Femur (tissue), 1 donor: Measurements from ENCODE around the gene AMOTL2.

Experiments
- DNase-seq: peaks from one replicate; pipeline ENCODE4 v3.0.0-alpha.2; 2017

AMOTL2 gene

DNA sequence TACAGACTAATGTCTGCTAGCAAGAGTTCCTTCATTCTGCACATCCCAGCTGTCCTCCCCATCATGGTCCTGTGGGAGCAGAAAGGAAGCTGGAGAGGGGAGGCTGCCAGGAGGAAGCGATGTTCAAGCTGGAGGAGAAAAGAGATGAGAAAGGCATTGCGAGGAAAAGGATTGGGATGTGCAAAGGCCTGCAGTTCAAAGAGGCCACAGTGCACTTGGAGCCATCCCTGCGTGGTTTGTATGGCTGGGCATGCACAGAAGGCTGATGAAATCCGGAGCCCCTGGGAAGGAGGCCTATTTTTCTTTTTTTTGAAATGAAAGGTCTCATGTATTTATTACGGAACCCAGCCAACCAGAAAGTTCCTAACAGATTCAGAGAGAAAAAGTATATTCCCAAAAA, 22.8 kb downstream of the AMOTL2 start:
- no peak for DNase-seq

DNA sequence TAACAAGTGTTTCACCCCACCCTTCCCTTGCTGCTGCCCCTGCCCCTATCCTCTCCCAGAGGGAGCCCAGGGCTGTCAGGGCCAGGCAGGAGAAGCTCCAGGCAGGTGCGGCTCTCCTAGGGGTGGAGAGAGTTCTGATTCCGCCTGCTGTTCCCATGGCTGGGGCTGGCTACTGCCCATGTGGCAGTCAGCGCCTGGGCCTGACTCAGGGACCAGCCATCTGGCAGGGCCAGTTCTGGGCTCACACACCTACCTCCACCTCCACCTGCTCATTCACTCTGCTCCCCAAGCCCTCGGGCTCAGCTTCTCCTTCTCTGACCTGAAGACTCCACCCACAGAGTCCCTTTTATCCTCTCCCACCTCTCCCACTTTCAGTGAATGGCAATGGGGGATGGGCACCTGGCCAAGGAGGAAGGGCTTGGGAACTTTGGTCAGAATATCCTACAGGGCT, 23.4 kb downstream of the AMOTL2 start:
- no peak for DNase-seq

DNA sequence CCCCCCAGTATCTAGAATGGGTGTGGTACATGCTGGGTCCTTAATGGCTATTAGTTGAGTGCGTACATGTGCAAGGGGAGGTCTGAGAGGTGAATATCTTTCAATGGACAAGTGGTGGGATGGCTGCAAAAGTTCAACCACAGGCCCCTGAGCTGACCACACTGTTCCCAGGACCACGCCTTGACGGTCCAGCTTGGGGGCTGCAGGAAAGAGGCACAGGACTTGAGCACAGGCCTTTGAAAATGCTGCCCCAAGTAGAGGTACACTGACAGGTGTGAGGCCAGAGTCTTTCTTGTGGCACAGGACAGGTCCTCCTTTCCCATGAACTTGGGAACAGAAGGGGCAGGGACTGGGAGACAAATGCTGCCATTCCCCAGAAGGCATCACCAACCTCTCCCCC, 24.0 kb downstream of the AMOTL2 start:
- DNase-seq: no peak

DNA sequence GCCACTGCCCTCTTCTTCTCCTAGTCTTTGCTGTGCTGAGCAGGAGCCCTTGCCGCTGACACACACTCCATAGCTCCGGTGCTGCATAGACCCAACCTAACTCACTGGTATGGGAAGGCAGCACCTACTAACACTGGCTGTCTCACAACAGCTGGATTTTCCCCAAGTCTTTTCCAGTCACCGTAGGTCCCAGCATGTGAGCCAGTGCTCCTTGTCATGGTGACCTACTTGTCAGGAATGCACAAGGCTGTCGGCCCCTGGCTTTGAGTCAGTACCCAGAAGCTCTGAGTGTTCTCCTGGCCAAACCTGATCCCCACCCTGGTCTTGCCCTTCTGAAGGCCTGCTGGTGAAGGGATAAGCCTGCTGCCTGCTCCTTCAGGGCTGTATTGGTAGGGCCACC, 25.7 kb downstream of the AMOTL2 start:
- DNase-seq: no peak

DNA sequence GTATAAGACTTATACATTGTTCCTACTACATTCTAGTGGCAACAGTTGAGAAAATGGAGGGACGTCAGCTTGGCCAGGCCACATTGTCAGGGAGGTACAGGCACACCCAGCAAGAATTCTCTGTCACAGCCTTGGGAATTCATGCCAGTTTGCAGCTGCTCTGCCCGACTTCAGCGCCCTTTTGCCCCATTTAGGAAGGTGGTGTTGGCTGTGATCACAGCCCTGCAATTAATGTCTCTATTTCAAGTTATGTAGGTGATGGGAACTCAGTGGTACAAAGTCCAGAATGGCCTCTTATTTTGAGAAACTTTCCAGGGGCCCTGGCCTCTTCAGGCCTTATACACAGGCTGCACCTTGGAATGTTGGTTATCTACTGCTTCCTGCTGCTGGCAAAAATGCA, 26.7 kb downstream of the AMOTL2 start:
- DNase-seq: no peak

DNA sequence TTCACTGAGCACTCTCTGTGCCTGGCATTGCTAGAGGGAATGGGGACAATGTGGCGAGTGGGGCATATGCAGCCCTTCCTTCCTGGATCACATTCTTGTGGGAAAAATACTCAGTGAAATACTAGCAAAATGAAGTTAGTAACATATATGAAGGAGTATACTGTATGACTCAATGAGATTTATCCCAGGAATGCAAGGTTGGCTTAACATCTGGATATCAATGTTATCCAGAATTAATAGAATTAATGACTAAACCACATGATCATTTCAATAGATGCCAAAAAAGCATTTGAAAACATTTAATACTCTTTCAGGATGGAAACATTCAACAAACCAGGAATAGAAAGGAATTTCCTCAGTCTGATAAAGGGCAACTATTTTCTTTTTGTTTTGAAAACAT, 27.5 kb downstream of the AMOTL2 start:
- DNase-seq: no peak

DNA sequence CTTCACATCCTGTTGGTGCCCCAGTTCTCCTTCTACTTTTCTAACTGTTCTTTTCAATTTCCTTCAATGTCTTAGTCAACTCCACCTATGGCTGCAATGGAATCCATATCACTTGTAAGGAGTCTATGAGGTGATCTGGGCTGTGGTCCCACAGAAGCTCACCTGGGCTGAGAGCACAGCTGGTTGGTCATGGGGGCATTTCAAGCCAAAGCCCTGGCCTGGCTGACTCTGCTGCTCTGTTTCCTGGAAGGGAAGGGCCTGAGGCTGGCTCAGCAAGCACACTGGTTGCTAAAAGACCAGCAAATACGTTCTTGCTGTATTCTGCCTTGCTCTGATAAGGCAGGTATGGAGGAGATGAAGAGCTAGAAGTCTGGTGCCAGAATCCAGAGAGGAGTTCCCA, 29.0 kb downstream of the AMOTL2 start:
- no peak for DNase-seq

DNA sequence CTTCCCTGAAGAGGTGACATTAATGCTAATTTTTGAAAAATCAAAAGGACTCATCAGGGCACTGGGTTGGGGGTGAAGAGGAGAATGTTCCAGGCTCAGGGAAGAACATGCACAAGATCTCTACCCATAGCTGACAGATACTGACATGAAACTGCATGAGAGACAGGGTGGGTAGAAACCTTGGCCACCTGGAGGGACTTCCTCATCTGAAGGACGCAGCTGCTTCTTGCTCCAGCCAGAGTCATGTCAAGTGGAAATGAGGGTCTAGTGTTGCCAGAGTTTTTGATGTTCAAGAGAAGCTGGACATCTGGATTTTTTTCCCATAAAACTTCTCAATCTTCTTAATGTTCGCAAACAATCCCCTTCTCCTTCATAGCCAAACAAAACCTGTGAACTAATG, 29.7 kb downstream of the AMOTL2 start:
- peak; percentile 13 for DNase-seq

DNA sequence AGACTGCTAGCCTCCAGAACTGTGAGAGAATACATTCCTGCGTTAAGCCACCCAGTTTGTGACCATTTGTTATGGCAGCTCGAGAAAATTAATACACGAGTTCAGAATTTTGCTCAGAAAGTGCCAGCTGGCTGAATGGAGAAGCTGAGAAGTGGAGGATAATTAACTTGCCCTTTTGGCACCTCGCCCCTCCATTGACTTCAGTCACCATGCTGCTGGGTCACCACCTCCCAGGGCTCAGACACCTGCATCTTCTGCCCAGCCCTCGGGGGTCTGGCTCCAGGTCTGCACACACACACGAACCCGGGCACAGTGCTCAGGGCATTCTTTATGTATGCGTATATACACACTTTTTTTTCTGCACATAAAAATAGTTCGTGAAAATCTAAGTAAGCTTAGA, 32.0 kb downstream of the AMOTL2 start:
- no peak for DNase-seq

DNA sequence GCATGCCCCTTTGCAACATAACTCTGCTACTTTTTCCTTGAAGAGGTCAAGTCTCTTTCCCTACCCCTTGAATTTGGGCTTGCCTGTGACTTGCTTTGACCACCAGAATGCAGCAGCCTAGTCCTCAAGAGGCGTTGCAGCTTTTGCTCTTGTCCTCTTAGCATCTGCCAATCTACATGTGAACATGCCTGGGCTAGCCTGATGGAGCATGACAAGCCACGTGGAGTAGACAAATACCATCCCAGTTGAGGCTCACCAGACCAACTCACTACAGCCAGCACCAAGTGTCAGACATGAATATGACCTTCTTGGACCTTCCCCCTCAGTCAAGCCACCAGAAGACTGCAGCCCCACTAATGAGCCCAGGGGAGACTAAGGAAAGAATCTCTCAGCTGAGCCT, 32.9 kb downstream of the AMOTL2 start:
- no peak for DNase-seq

DNA sequence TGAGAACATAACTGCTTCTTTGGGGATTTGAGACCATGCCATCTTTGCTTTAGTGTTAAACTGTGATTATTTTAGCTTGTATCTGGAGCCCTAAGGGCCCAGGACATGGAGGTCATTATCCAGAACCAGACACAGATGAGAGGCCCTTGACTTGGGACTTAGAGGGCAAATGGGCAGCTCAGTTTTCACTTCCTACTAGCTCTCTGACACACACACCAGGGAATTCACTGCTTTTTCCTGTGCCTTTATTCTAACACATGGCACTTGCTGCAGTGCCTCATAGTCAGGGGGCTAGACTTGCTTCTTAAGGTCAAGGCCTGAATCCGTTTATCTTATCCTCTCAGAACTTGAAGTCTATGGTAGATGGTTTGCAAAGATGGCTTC, 33.3 kb downstream of the AMOTL2 start:
- DNase-seq: no peak

DNA sequence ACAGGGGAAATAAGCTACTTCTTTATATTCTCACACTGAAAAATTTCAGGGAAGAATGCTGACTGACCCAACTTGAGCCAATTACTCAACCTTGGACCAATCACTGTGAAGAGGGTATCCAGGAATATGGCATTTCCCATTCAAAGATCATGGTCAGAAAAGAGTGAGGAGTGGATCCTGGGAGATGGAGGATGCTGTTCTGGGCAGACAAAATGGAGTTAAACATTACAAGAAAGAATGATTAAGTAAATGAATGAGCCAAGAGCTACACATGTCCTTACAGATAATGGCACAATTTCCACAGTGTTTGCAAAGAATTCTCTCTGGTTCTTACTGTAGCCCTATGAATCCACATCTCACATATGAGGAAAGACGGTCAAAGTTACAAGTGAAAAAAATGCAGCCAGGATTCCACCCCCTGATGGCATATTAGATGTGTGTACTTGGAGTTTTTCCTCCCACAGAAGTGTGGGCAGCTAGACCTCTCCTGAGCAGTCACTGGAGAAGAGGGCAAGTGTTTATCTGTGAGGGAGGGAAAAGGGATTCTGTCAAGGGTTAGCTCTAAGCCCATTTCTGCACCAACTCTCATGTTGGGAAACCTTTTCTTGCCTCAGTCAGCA, 33.8 kb downstream of the AMOTL2 start:
- DNase-seq: no peak

DNA sequence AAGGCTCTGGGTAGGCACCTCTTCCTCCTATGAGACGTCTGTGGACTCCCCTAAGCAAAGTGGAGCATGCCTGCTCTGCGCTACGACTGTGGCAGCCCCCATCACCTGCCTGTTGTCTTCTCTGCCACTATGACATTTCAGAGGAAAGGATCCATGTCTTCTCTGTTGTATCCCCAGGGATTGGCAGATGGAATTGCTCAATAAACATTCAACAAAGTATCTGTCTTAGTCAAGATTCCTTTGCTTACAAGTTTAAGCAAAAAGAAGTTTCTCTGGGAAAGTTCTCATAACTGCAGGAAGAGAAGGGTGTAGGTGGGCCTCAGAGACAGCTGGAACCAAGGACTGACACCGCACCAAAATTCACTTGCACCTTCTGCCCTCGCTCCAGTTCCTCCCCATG, 34.3 kb downstream of the AMOTL2 start:
- DNase-seq: no peak

DNA sequence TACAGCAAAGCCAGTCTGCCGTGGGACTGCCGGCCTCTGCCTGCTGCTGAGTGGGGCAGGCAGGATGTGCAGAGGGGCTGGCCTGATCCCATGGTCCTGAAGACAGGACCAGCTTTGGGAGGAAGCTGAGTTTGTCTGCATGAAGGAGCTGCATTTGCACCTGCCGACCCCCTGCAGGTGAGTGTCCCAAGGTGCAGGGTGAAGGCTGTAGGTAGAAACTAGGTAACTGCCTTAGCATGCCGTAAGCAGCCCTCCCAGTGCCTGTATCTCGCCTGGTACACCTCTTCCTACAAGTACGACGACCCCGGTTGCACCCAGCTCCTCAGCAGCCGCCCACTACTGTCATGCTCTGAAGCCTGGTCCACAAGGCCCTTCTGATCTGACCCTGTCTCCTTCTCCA, 34.9 kb downstream of the AMOTL2 start:
- DNase-seq: no peak

DNA sequence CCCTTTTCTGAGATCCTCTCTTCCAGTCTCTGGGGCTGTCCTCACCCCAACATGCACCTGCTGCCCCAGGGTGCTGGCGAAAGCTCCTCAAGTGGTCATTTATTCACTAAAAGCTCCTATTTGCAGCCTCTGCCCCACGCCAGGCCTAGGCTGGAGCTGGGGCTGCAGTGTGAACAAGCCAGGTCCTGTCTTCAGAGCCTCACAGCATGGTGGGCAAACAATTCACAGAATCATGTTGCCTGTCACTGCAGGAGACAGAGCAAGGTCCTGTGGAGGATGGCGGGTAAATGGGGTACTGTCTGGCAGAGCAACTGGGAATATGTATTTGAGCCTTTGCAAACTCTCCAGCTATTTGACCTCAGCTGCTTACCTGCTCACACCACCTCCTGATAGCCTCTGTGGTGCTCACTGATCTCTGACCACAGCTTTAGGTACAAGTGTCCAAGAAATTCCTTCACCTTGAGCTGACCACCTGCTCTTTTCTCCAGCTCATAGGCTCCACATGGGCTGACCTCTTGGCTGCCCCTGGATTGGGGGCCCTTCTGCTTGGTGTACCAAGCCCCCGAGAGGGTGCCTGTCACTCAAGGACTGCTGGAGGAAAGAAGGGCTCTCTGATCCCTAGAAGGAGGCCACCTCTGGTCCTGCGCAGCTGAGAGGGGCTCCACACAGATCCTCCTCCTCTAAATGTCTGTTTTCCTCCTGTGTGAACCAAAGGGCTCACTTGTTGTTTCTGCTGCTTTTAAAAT, 35.6 kb downstream of the AMOTL2 start:
- no peak for DNase-seq

DNA sequence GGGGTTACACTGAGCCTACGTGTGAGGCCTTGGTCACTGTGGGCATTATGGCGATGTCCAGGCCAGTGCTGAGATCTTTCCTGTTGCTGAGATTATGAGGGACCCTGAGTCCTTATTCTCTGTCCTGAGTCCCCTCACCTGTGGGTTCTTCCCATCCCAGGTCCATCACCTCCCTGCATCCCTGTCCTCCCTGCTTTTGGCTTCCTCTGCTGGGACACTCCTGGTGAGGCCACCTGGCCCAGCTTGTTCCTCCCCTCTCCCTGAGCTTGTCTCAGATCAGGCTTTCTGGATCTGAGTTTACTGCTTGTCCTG, 36.1 kb downstream of the AMOTL2 start:
- DNase-seq: no peak

DNA sequence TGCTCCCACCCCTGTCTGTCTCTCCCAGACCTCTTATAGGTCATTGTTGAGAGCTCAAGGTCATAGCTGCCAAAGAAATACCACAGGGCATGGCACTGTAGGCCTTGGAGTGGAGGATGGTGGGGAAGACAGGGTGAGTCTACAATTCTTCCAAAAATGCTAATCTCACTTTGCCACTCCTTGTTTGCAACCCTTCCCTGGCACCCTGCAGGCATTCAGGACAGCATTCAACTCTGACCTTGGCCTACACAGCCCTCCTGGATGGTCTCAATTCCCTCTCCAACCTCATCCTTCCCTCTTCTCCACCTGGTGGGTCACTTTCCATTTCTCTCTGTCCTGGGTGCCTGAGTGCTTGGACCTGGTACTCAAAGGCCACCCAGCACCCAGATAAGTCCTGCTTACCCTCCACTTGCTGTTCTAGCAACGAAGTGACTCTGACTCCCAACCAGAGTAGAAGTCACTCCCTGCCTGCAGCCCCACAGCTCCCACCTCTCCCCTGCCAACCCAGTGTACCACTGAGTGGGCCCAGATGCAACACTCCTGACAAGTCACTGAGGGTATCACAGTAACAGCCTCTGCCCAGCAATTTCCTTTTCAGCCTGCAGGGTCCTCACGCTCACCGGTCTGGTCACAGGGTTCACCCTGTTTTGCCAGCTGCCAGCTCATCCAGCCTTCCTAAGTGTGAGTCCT, 36.6 kb downstream of the AMOTL2 start:
- DNase-seq: no peak

DNA sequence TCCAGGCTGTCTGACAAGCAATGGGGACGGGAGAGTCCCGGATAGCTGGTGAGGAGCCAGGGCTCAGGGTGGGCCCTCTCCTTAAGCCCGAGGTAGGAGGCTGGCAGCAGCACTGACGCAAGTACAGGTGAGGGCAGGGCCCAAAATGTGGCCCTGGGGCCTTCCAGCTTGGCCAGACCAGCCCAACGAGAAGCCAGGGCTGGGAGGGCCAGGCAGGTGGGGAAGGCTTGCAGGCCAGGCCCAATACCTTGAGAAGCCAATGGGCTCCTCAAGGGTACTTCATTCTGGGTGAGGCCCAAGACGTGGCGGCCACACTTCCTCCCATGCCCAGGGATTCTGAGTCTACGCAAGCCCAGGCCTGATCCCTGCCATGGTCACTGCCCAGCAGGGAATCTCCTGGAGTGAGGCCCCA, 37.2 kb downstream of the AMOTL2 start:
- no peak for DNase-seq

DNA sequence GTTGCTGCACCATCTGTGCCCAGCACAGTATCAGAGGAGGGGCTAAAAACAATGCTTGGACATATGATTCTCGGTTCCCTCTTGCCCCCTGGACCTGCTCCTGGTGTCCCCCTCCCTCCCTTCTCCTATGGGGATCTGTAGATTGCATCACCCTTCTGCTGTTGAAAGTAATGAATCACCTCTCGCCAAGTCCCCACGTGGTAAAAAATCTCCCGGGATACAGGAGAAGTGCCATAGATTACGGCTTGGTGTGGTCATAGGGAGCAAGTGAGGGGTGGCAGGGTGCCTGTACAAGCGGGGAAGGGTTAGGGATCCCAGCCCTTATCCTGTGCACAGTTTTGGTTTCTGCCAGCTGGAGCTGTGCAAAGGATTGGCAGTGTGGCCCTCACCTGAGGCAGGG, 37.7 kb downstream of the AMOTL2 start:
- no peak for DNase-seq

DNA sequence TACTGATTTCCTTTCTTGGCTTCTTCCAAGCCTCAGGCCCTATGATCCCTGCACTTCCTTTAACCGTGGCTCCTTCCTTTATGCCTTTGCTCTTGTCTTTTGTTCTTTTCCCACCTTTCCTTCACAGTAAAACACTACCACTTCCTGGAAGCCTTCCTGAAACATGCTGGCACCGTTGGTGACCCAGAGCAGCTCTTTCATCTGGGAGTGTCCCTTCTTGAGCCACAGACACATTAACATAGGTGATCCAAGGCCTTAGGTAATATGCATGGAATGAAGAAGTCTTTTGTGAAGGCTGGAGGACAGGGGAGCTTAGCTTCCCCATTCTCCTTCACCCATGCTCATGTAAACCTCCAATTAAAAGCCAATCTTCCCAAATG, 39.4 kb downstream of the AMOTL2 start:
- no peak for DNase-seq

DNA sequence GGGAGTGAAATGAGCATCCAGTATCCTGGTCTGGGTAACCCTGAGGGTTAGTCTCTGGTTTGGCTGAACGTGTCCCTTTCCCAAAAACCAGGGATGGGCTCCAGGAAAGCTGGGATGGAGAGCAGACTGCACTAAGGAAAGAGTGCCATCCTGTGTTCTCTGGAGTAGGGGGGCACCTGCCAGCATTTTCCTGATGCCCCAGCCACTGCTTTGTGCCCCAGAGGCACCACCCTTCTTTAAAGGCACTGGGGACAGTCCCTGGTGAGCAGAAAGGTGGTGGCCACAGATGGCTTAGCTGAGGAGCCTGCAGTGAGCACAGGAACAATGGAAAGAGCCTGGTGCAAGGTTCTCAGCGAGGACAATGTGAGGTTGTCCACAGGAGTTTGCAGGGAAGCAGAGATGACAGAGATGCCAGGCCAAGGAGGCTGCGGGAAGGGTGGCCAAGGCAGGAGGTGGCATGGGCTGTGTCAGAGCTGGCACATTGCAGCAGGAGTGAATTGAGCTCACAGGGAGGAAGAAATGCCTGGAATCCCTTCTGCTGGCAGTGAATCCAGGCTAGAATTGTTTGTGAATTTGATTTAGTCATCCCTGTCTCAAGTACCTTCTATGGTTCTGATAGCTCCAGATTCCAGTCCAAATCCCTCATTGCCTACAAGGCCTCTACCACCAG, 39.9 kb downstream of the AMOTL2 start:
- DNase-seq: no peak

DNA sequence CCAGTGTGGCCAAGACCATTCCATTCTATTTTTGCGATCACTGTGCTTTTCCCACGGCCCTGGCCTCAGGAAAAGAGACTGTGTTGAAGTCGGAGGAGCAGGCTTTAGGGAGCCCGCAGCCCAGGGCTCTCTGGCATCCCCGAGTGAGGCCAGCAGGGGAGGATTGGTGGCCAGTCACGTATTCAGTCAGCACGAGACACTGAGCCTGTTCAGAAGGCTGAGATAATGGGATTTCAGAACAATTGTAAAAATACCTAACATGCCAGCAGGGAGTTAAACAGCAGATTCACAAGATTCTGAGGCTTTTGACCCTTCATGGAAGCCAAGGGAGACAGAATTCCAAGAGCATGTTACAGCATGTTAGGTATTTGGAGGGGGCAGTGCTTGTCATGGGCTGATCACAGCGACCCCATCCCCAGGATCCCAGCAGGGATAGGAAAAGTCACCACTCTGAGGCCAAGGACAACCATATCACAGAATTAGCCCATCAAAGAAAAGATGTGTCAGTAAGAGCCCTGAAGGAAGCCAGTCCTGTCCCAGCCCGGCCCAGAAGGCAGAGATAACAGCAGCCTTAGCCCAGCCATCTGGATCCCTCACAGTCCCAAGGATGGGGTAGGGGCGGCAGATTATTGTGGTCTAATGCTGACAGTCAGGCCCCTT, 40.6 kb downstream of the AMOTL2 start:
- peak; percentile 47 for DNase-seq

DNA sequence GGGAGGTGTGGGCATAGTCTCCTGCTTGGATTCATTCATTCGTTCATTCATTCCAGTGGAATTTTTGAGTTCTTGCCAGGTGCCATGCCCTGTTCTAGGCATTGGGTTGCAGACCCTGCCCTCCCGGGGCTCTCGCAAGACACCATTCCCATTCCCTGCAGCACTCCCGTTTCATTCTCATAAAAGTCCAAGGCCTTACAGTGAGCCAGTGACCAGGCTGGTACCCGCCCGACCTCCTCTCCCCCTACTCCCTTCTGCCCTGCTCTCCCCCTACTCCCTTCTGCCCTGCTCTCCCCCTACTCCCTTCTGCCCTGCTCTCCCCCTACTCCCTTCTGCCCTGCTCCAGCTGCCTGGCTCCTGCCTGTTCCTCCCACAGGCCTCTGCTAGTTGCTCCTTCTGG, 41.9 kb downstream of the AMOTL2 start:
- DNase-seq: no peak

DNA sequence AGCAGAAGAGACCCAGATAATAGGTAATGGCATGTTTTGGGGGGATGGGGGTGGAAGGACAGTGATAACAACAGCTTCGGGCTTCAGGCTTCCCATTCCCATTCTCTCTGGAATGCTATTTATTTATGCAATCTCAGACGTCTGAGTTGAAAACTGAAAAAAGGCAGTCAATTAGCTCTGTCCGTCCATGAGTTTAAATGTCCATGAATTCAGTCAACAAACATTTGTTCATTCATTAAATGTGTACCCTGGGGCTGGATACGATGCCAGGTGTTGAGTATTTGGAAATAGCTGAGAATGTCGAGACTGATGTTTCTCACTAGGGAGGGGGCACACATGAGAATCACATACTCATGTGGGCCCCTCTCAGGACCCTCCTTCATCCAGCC, 42.4 kb downstream of the AMOTL2 start:
- no peak for DNase-seq
